Measurements from ENCODE around the gene AQP2.

The AQP2 gene

GRCh38 chr12:49942921-49943624, 7.5 kb upstream of the AQP2 start:
- no peak for DNase-seq

- no peak for DNase-seq
These were observed 6.9 kb upstream of the AQP2 start for GRCh38 chr12:49943625-49943960.

GRCh38 chr12:49944046-49944445, 6.5 kb upstream of the AQP2 start:
- no peak for DNase-seq

- no peak for DNase-seq
These were observed 5.8 kb upstream of the AQP2 start for GRCh38 chr12:49944718-49945117.

GRCh38 chr12:49945394-49946080, 5.0 kb upstream of the AQP2 start:
- DNase-seq, result peak; percentile 50

GRCh38 chr12:49946086-49946485, 4.5 kb upstream of the AQP2 start:
- no peak for DNase-seq

GRCh38 chr12:49946497-49946896, 4.0 kb upstream of the AQP2 start:
- no peak for DNase-seq

GRCh38 chr12:49947593-49948226, 2.8 kb upstream of the AQP2 start:
- DNase-seq, result no peak

- no peak for DNase-seq
These were observed 1.4 kb upstream of the AQP2 start for GRCh38 chr12:49948866-49949845.

GRCh38 chr12:49949866-49950265, 671 bp upstream of the AQP2 start:
- no peak for DNase-seq

- no peak for DNase-seq
These were observed 1.1 kb downstream of the AQP2 start for GRCh38 chr12:49951411-49952240.

- DNase-seq, result no peak
These were observed 2.0 kb downstream of the AQP2 start for GRCh38 chr12:49952391-49953055.

- no peak for DNase-seq
These were observed 2.6 kb downstream of the AQP2 start for GRCh38 chr12:49953151-49953550.

GRCh38 chr12:49953961-49954846, 3.7 kb downstream of the AQP2 start:
- no peak for DNase-seq

- DNase-seq, result no peak
These were observed 4.6 kb downstream of the AQP2 start for GRCh38 chr12:49954863-49955830.

GRCh38 chr12:49955899-49956662, 5.5 kb downstream of the AQP2 start:
- DNase-seq, result no peak

GRCh38 chr12:49956663-49957569, 6.4 kb downstream of the AQP2 start:
- no peak for DNase-seq
